SK-N-MC (cell line): ENCODE measurements around the gene TAF3.

ENCODE experiments used
- FOXP2 ChIP-seq: optimal IDR thresholded peaks from 2 replicates; pipeline ENCODE3; 2011; ENCODE audit warnings: mild to moderate bottlenecking, moderate library complexity; ENCODE audit not compliant: insufficient read depth; ENCODE audit errors: extremely low read length, control extremely low read depth
- POLR2AphosphoS5 ChIP-seq: IDR thresholded peaks from 2 replicates; pipeline ENCODE4 v1.6.1; 2012; ENCODE audit warnings: mild to moderate bottlenecking, low read depth, low read length, borderline replicate concordance

GRCh38 chr10:7804216-7804615 is 14.1 kb upstream of the TAF3 start:
- TF ChIP-seq POLR2AphosphoS5 (no peak), FOXP2 (no peak)
